Upper lobe of left lung (tissue), 6 donors: Measurements from ENCODE around the gene PSMD1. TPM values are rescaled to one million over a fixed set of nuclear protein-coding genes. Genes with fewer than 3 reads are reported as not detected.

Source experiments
- ATAC-seq, 2 donors: fragments of 200-7000 bp; cut with Tn5 transposase; one replicate each; pipeline ENCODE4 v1.9.1; 2022; ENCODE audit warnings: mild to moderate bottlenecking in 2 of 2, moderate library complexity in 2 of 2; ENCODE audit not compliant: low FRiP score in 2 of 2
- DNase-seq, 2 donors: peaks; one replicate each; pipeline ENCODE4 v3.0.0-alpha.2; 2019 to 2020
- H3K27ac ChIP-seq, 4 donors: fragments of 200-600 bp; sonication (generic); one replicate each; pipeline ENCODE4 v1.5.1; 2016 to 2019
- H3K27me3 ChIP-seq, 4 donors: fragments of 200-600 bp; sonication (generic); one replicate each; pipeline ENCODE4 v1.5.1; 2017 to 2019
- H3K36me3 ChIP-seq, 4 donors: fragments of 200-600 bp; sonication (generic); one replicate each; pipeline ENCODE4 v1.5.1; 2016 to 2019
- H3K4me1 ChIP-seq, 4 donors: fragments of 200-600 bp; sonication (generic); one replicate each; pipeline ENCODE4 v1.5.1; 2018 to 2019
- H3K4me3 ChIP-seq, 4 donors: fragments of 200-600 bp; sonication (generic); one replicate each; pipeline ENCODE4 v1.5.1; 2017 to 2019; ENCODE audit warnings: mild to moderate bottlenecking in 2 of 4, moderate library complexity in 1 of 4
- H3K9me3 ChIP-seq, 4 donors: fragments of 200-600 bp; sonication (generic); one replicate each; pipeline ENCODE4 v1.5.1; 2018 to 2019
- EP300 ChIP-seq, 4 donors: sonication (generic); formaldehyde crosslinking; IDR thresholded peaks; one replicate each; pipeline ENCODE4 v1.5.1; 2017; ENCODE audit warnings: antibody characterized with exemption in 4 of 4, control low read depth in 2 of 4
- POLR2A ChIP-seq, 4 donors: fragments of 450-650 bp; IDR thresholded peaks; one replicate each; pipeline ENCODE4 v1.5.1; 2016 to 2017; ENCODE audit warnings: antibody characterized with exemption in 4 of 4, mild to moderate bottlenecking in 2 of 4
- POLR2AphosphoS5 ChIP-seq, 2 donors: sonication (generic); formaldehyde crosslinking; IDR thresholded peaks; one replicate each; pipeline ENCODE4 v1.5.1; 2017; ENCODE audit warnings: antibody characterized with exemption in 2 of 2
- WGBS, 2 donors: methylation state at CpG; one replicate each; pipeline ENCODE4 v1.1.5; 2017 to 2018; 5-methylcytosine and 5-hydroxymethylcytosine counted together
- total RNA-seq, 6 donors: library from RNA; depleted of rRNA in 4 of 6; stranded (reverse); fragments of >200 nt in 4 of 6; gene quantifications; one replicate each; pipeline versions ENCODE4 v1.1.0 to v1.2.1, GENCODE V29; 2016 to 2021
- TF ChIP-seq, protein P1 (sequence below), 6 experiments: fragments of 450-650 bp in 4 of 6; fragments of 200-600 bp in 2 of 6; sonication (generic) in 2 of 6; IDR thresholded peaks; one replicate each; pipeline ENCODE4 v1.5.1; 2016 to 2019; ENCODE audit warnings: antibody characterized with exemption in 6 of 6
- donor health status: DM: no; HTN: no; CAD: no; lungs with moderate emphysema.
- donor health status: DM: no; HTN: yes; CAD: no; lungs with severe emphysema.

Gene PSMD1
- total RNA-seq, 6 donors from 2014 or later, result 24.6 to 68.1 (median 57.0) TPM

DNA sequence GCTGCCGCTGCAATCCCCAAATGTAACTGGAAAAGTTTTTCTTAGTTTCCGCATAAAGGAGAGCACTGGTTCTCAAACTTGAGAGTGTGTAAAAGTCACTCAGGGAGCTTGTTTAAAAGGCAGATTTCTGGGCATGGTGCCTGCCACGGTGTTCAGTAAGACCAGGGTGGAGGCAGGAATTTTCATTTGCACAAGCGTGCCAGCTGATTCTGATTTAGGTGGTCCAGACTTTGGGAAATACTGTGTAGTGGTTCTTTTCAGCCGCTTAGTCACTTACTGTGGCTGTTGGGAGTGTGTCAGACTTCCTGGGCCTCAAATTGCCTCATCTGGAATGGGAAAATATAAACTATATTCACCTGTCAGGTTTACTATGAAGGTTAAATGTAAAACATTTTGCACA lies 142.6 kb downstream of the PSMD1 start:
- peak overlapping the region in 3 of 4 donors; percentile 87 to 98 (median 89) for H3K4me3 ChIP-seq
- no peaks in the 10 kb centered on the region for H3K36me3 ChIP-seq
- no peaks in the 10 kb centered on the region for H3K27me3 ChIP-seq
- H3K9me3 ChIP-seq, result no peaks in the 10 kb centered on the region
- H3K4me1 ChIP-seq, result peaks cover 7 to 18% (median 15%) of the 10 kb centered on the region in 4 donors
- TF ChIP-seq POLR2AphosphoS5 (IDR thresholded peaks at IDR 0.05) (no peak), POLR2A (IDR thresholded peaks at IDR 0.05) (no peak)
- peak in 1 of 2 donors; percentile 56 for DNase-seq
- H3K27ac ChIP-seq, result peak overlapping the region in 1 of 4 donors; percentile 50
- WGBS, 2 donors, result 34 to 41% methylated on average over 5 of the region's 5 CpGs
- no peak for ATAC-seq

DNA sequence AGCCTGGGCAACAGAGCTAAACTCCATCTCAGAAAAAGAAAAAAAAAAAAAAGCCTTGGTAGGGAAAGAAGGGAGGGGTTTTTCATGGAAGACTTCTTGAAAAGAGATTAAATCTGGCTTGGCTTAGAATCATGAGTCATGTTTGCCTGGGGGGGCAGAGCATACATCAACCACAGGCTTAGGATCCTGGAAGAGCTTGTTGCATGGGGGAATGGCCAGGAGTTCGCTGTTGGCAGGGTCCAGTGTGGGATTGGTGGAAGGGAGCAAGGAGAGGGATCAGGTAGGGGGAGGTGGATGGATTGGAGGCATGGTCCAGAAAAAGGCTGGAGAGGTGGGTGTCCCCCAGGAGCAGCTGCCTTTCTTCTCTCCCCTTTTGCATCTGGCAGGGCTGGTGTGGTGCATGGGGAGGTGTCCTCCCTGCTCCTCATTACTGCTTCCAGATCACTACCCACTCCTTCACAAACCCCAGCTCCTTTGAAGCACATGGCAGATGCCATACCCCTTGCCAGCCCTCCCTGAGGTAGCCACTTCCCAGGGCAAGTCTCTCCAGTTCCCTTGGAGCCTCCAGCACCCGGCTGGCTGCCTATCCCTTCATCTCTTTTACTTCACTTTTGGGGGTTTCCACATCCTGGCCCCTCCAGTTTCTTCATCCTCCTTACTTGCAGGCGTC lies 144.3 kb downstream of the PSMD1 start:
- Histone ChIP-seq H3K4me1 (peaks cover 7 to 18% (median 15%) of the 10 kb centered on the region in 4 donors), H3K36me3 (no peaks in the 10 kb centered on the region), H3K4me3 (no peak overlapping the region), H3K9me3 (no peaks in the 10 kb centered on the region), H3K27ac (no peak overlapping the region), H3K27me3 (no peaks in the 10 kb centered on the region)
- DNase-seq, result no peak
- TF ChIP-seq EP300 (IDR thresholded peaks at IDR 0.05) (no peak), POLR2AphosphoS5 (IDR thresholded peaks at IDR 0.05) (no peak), POLR2A (IDR thresholded peaks at IDR 0.05) (no peak)
- TF ChIP-seq, protein P1, sequence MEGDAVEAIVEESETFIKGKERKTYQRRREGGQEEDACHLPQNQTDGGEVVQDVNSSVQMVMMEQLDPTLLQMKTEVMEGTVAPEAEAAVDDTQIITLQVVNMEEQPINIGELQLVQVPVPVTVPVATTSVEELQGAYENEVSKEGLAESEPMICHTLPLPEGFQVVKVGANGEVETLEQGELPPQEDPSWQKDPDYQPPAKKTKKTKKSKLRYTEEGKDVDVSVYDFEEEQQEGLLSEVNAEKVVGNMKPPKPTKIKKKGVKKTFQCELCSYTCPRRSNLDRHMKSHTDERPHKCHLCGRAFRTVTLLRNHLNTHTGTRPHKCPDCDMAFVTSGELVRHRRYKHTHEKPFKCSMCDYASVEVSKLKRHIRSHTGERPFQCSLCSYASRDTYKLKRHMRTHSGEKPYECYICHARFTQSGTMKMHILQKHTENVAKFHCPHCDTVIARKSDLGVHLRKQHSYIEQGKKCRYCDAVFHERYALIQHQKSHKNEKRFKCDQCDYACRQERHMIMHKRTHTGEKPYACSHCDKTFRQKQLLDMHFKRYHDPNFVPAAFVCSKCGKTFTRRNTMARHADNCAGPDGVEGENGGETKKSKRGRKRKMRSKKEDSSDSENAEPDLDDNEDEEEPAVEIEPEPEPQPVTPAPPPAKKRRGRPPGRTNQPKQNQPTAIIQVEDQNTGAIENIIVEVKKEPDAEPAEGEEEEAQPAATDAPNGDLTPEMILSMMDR (IDR thresholded peaks at IDR 0.05), result no peak
- ATAC-seq, result no peak
- WGBS, 2 donors, result 74 to 87% methylated on average over 3 of the region's 3 CpGs

DNA sequence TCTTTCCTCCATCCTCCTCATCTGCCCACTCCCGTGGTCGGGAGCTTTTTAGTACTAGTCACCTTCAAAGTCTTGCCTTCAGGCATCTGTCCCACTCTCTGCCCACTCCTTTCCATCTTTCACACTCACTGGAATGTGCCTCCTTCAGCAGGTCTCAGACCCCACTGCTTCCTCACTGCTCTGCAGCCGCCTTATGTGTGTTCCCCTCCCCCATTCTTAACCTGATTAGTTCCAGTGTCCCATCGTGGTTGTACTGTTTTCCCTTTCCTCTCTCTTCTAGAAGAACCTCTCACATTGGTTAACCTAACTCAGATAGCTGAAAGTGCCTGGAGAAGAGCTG lies 144.8 kb downstream of the PSMD1 start:
- no peaks in the 10 kb centered on the region for H3K36me3 ChIP-seq
- 72 to 80% methylated on average over 4 of the region's 4 CpGs for WGBS, 2 donors
- H3K9me3 ChIP-seq, result no peaks in the 10 kb centered on the region

DNA sequence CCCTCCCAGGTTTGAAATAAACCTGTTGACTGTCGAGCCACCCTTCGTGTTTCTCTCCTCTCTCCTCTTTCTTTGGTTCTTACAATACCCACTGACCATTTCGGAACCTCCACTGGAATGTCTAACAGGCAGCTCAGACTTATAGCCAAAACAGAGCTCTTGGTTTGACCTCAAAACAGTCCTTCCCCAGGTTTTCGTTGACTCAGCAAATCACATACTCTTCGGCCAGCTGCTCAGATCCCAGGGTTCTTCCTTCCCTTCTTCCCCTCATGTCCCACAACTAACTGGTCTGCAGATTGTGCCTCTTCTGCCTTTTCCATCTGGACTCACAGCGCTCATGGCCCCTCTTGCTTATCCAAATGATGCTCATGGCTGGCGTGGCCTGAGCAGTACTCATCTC lies 146.4 kb downstream of the PSMD1 start:
- ATAC-seq, result no peak
- 95 to 96% methylated on average over 7 of the region's 7 CpGs for WGBS, 2 donors
- no peak overlapping the region for H3K27ac ChIP-seq

More for the DNA sequence above, 144.8 kb downstream of the PSMD1 start:
- DNase-seq (no peak), ATAC-seq (no peak)
- Histone ChIP-seq H3K4me1 (peaks cover 7 to 18% (median 15%) of the 10 kb centered on the region in 4 donors), H3K27ac (no peak overlapping the region), H3K27me3 (no peaks in the 10 kb centered on the region), H3K4me3 (no peak overlapping the region)
- TF ChIP-seq EP300 (IDR thresholded peaks at IDR 0.05), result no peak
- no peak for TF ChIP-seq POLR2AphosphoS5 (IDR thresholded peaks at IDR 0.05)
- TF ChIP-seq, protein P1 (IDR thresholded peaks at IDR 0.05), result no peak
- TF ChIP-seq POLR2A (IDR thresholded peaks at IDR 0.05), result no peak

DNA sequence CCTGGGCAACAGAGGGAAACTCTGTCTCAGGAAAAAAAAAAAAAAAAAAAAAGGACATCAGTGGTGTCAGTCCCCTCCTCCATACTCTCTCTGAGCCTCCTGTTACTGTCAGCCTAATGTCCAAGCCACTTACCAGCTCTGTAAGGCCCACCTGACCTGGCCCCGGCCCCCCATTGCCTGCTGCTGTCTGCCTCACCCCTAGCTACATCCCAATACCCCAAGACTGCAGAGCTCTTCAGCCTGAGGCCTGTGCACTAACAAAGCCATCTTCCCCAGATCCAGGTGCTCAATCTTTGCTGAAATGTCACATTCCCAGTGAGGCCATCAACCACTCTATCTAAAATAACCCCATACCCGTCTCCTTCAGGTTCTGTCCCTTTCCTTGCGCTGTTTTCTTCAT lies 147.5 kb downstream of the PSMD1 start:
- Histone ChIP-seq H3K27me3 (no peaks in the 10 kb centered on the region), H3K27ac (no peak overlapping the region), H3K4me1 (peaks cover 1 to 6% (median 5%) of the 10 kb centered on the region in 4 donors), H3K36me3 (peaks cover 0 to 8% (median 0%) of the 10 kb centered on the region in 4 donors), H3K4me3 (no peak overlapping the region), H3K9me3 (no peaks in the 10 kb centered on the region)
- DNase-seq, result no peak
- TF ChIP-seq, protein P1 (IDR thresholded peaks at IDR 0.05), result no peak
- TF ChIP-seq EP300 (IDR thresholded peaks at IDR 0.05) (no peak), POLR2A (IDR thresholded peaks at IDR 0.05) (no peak), POLR2AphosphoS5 (IDR thresholded peaks at IDR 0.05) (no peak)
- 89 to 93% methylated on average over 3 of the region's 3 CpGs for WGBS, 2 donors
- no peak for ATAC-seq

More for the DNA sequence above, 146.4 kb downstream of the PSMD1 start:
- TF ChIP-seq EP300 (IDR thresholded peaks at IDR 0.05), result no peak
- no peak for TF ChIP-seq POLR2AphosphoS5 (IDR thresholded peaks at IDR 0.05)
- TF ChIP-seq, protein P1 (IDR thresholded peaks at IDR 0.05), result no peak
- TF ChIP-seq POLR2A (IDR thresholded peaks at IDR 0.05), result no peak
- no peaks in the 10 kb centered on the region for H3K27me3 ChIP-seq
- H3K36me3 ChIP-seq, result peaks cover 0 to under 1% (median 0%) of the 10 kb centered on the region in 4 donors
- no peak overlapping the region for H3K4me3 ChIP-seq
- H3K9me3 ChIP-seq, result no peaks in the 10 kb centered on the region
- no peak for DNase-seq
- H3K4me1 ChIP-seq, result peaks cover 3 to 12% (median 9%) of the 10 kb centered on the region in 4 donors
